Fibroblast of the aortic adventitia (primary cell): ENCODE data around the gene AMELY. TPM values are rescaled to one million over a fixed set of nuclear protein-coding genes. Genes with fewer than 3 reads are reported as not detected.

Experiments
- DNase-seq: peaks from one replicate; pipeline ENCODE4 v3.0.0-alpha.2; 2010; ENCODE audit warnings: low read depth
- H3K4me3 ChIP-seq: 2 replicates; pipeline ENCODE4 v1.5.1; 2011; ENCODE audit warnings: low read depth, mild to moderate bottlenecking, control low read depth, low read length, moderate library complexity
- CTCF ChIP-seq: IDR thresholded peaks from 2 replicates; pipeline ENCODE4 v1.5.1; 2011; ENCODE audit warnings: mild to moderate bottlenecking, low read length, control low read depth, inconsistent platforms; ENCODE audit not compliant: insufficient read depth
- total RNA-seq: library from RNA; depleted of rRNA; stranded (reverse); fragments of >200 nt; gene quantifications from 2 replicates; pipeline ENCODE4 v1.2.3, GENCODE V29; 2012; ENCODE audit warnings: low replicate concordance

The AMELY gene
- total RNA-seq, 1 donor = not detected

GRCh38 chrY:6929237-6929636 lies 17.7 kb upstream of the AMELY start:
- no peak overlapping the region for H3K4me3 ChIP-seq
- TF ChIP-seq CTCF = no peak
- DNase-seq = no peak

GRCh38 chrY:6928265-6928664 lies 16.7 kb upstream of the AMELY start:
- H3K4me3 ChIP-seq = no peak overlapping the region
- TF ChIP-seq CTCF = no peak
- no peak for DNase-seq

- no peak for TF ChIP-seq CTCF
- H3K4me3 ChIP-seq = no peak overlapping the region
- DNase-seq = no peak
Observed at GRCh38 chrY:6921061-6921460, 9.5 kb upstream of the AMELY start.

GRCh38 chrY:6913362-6913761 lies 1.8 kb upstream of the AMELY start:
- TF ChIP-seq CTCF = no peak
- no peak overlapping the region for H3K4me3 ChIP-seq

GRCh38 chrY:6910372-6911252 lies 940 bp downstream of the AMELY start, which contains the start of gene TBL1Y:
TSS of gene TBL1Y (plus strand) at chrY:6910697. CDS start at chrY:7025085, 114,388 bp downstream.
- H3K4me3 ChIP-seq = no peak within 1 kb of the TSS
- no peak for TF ChIP-seq CTCF
- no peak for DNase-seq

More at GRCh38 chrY:6913362-6913761, 1.8 kb upstream of the AMELY start:
- DNase-seq = no peak

- no peak for TF ChIP-seq CTCF
- no peak overlapping the region for H3K4me3 ChIP-seq
- no peak for DNase-seq
Observed at GRCh38 chrY:6909856-6910255, 1.7 kb downstream of the AMELY start.
